ENCODE measurements around the gene SAMD4A.

The SAMD4A gene

GRCh38 chr14:54815016-54815415 is 248.1 kb downstream of the SAMD4A start:
- no peak overlapping the region for H3K4me2 ChIP-seq (ENCODE audit: low read length)
- no peaks in the 10 kb centered on the region for H3K79me2 ChIP-seq (ENCODE audit: insufficient read depth, low read length)
- no peaks in the 10 kb centered on the region for H3F3A ChIP-seq (ENCODE audit: insufficient read depth, low read length)
- no peaks in the 10 kb centered on the region for H3K9me2 ChIP-seq (ENCODE audit: low read depth, low read length)
- no peak for TF ChIP-seq EZH2 (IDR thresholded peaks at IDR 0.05; ENCODE audit: borderline replicate concordance, low read length)
- TF ChIP-seq, protein P1, sequence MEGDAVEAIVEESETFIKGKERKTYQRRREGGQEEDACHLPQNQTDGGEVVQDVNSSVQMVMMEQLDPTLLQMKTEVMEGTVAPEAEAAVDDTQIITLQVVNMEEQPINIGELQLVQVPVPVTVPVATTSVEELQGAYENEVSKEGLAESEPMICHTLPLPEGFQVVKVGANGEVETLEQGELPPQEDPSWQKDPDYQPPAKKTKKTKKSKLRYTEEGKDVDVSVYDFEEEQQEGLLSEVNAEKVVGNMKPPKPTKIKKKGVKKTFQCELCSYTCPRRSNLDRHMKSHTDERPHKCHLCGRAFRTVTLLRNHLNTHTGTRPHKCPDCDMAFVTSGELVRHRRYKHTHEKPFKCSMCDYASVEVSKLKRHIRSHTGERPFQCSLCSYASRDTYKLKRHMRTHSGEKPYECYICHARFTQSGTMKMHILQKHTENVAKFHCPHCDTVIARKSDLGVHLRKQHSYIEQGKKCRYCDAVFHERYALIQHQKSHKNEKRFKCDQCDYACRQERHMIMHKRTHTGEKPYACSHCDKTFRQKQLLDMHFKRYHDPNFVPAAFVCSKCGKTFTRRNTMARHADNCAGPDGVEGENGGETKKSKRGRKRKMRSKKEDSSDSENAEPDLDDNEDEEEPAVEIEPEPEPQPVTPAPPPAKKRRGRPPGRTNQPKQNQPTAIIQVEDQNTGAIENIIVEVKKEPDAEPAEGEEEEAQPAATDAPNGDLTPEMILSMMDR (IDR thresholded peaks at IDR 0.05; ENCODE audit: low read length), result no peak
- no peak overlapping the region for H3K27ac ChIP-seq (ENCODE audit: low read depth, low read length, poor library complexity, severe bottlenecking)
- H4K20me1 ChIP-seq (ENCODE audit: insufficient read depth, low read length), result no peaks in the 10 kb centered on the region
- H3K4me1 ChIP-seq (ENCODE audit: insufficient read depth, low read length, severe bottlenecking), result no peaks in the 10 kb centered on the region
- no peaks in the 10 kb centered on the region for H3K27me3 ChIP-seq (ENCODE audit: insufficient read depth, low read length)
- no peak overlapping the region for H2AFZ ChIP-seq (ENCODE audit: low read length)
- no peak overlapping the region for H3K9ac ChIP-seq (ENCODE audit: low read length)
- H3K9me3 ChIP-seq (ENCODE audit: low read length), result no peaks in the 10 kb centered on the region
- no peaks in the 10 kb centered on the region for H3K36me3 ChIP-seq (ENCODE audit: insufficient read depth, low read length)
- H3K4me3 ChIP-seq (ENCODE audit: low read depth, low read length, poor library complexity, severe bottlenecking), result no peak overlapping the region

DNA sequence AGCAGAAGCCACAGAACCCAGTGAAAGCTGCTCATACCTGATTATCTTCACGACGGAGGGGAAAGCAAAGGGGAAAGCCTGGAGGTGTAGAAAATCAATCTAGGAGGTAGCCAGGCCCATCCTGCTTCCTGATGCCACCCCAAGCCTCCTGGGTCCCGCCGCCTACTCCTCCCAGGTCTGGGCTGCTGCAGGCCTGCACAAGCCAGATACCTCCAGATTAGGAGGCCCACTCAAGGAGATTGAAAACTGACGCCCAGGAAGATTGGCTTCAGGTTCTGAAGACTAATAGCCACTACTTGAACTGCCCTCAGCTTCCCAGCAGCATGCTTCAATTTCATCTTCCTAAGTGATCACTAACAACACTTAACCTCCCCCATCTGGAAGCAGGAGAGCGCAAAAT is 248.6 kb downstream of the SAMD4A start:
- no peaks in the 10 kb centered on the region for H3K27me3 ChIP-seq (ENCODE audit: insufficient read depth, low read length)
- no peaks in the 10 kb centered on the region for H3K4me1 ChIP-seq (ENCODE audit: insufficient read depth, low read length, severe bottlenecking)
- no peak for TF ChIP-seq EZH2 (IDR thresholded peaks at IDR 0.05; ENCODE audit: borderline replicate concordance, low read length)
- TF ChIP-seq, protein P1 (IDR thresholded peaks at IDR 0.05; ENCODE audit: low read length), result no peak
- H3K4me3 ChIP-seq (ENCODE audit: low read depth, low read length, poor library complexity, severe bottlenecking), result no peak overlapping the region
- H3K9me3 ChIP-seq (ENCODE audit: low read length), result no peaks in the 10 kb centered on the region
- H3K27ac ChIP-seq (ENCODE audit: low read depth, low read length, poor library complexity, severe bottlenecking), result no peak overlapping the region
- H2AFZ ChIP-seq (ENCODE audit: low read length), result no peak overlapping the region
- H3K36me3 ChIP-seq (ENCODE audit: insufficient read depth, low read length), result no peaks in the 10 kb centered on the region
- H3F3A ChIP-seq (ENCODE audit: insufficient read depth, low read length), result no peaks in the 10 kb centered on the region
- no peaks in the 10 kb centered on the region for H3K79me2 ChIP-seq (ENCODE audit: insufficient read depth, low read length)
- H4K20me1 ChIP-seq (ENCODE audit: insufficient read depth, low read length), result no peaks in the 10 kb centered on the region
- H3K9ac ChIP-seq (ENCODE audit: low read length), result no peak overlapping the region
- no peak overlapping the region for H3K4me2 ChIP-seq (ENCODE audit: low read length)
- H3K9me2 ChIP-seq (ENCODE audit: low read depth, low read length), result no peaks in the 10 kb centered on the region

DNA sequence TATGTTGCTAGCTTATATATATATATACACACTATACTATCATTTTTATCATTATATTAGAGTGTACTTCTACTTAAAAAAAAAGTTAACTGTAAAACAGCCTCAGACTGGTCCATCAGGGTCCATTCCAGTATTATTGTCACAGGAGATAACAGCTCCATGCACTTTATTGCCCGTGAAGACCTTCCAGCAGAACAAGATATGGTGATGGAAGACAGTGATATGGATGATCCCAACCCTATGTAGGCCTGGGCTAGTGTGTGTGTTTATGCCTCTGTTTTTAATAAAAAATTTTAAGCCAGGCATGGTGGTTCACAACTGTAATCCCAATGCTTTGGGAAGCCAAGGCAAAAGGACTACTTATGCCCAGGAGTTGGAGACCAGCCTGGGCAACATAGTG is 249.5 kb downstream of the SAMD4A start:
- H3K79me2 ChIP-seq (ENCODE audit: insufficient read depth, low read length), result no peaks in the 10 kb centered on the region
- no peaks in the 10 kb centered on the region for H3F3A ChIP-seq (ENCODE audit: insufficient read depth, low read length)
- H3K4me2 ChIP-seq (ENCODE audit: low read length), result no peak overlapping the region
- H3K9ac ChIP-seq (ENCODE audit: low read length), result no peak overlapping the region
- no peaks in the 10 kb centered on the region for H3K27me3 ChIP-seq (ENCODE audit: insufficient read depth, low read length)
- no peak overlapping the region for H3K27ac ChIP-seq (ENCODE audit: low read depth, low read length, poor library complexity, severe bottlenecking)
- TF ChIP-seq EZH2 (IDR thresholded peaks at IDR 0.05; ENCODE audit: borderline replicate concordance, low read length), result no peak
- TF ChIP-seq, protein P1 (IDR thresholded peaks at IDR 0.05; ENCODE audit: low read length), result no peak
- H2AFZ ChIP-seq (ENCODE audit: low read length), result no peak overlapping the region
- H3K36me3 ChIP-seq (ENCODE audit: insufficient read depth, low read length), result no peaks in the 10 kb centered on the region
- no peaks in the 10 kb centered on the region for H3K9me2 ChIP-seq (ENCODE audit: low read depth, low read length)
- no peak overlapping the region for H3K4me3 ChIP-seq (ENCODE audit: low read depth, low read length, poor library complexity, severe bottlenecking)
- no peaks in the 10 kb centered on the region for H4K20me1 ChIP-seq (ENCODE audit: insufficient read depth, low read length)
- no peaks in the 10 kb centered on the region for H3K9me3 ChIP-seq (ENCODE audit: low read length)
- no peaks in the 10 kb centered on the region for H3K4me1 ChIP-seq (ENCODE audit: insufficient read depth, low read length, severe bottlenecking)

Data from OCI-LY1 (cell line).